BLaER1 treated with 17β-estradiol and CSF1 and Interleukin-3, amounts not matched to agents 10 nM and 100 nM (cell line): ENCODE measurements around the gene KCNJ4.

Experiments
- H3K27ac ChIP-seq, 11 experiments: shearing (Covaris generic); formaldehyde crosslinking; 2 replicates each; pipeline ENCODE4 v1.8.1; 2022
- H3K27me3 ChIP-seq, 11 experiments: shearing (Covaris generic); formaldehyde crosslinking; 2 replicates each; pipeline ENCODE4 v1.8.1; 2022
- H3K36me3 ChIP-seq, 11 experiments: shearing (Covaris generic); formaldehyde crosslinking; 2 replicates each; pipeline ENCODE4 v1.8.1; 2022
- H3K4me1 ChIP-seq, 10 experiments: shearing (Covaris generic); formaldehyde crosslinking; 2 replicates each; pipeline ENCODE4 v1.8.1; 2022
- H3K4me2 ChIP-seq, 11 experiments: shearing (Covaris generic); formaldehyde crosslinking; 2 replicates each; pipeline ENCODE4 v1.8.1; 2022
- H3K4me3 ChIP-seq, 10 experiments: shearing (Covaris generic); formaldehyde crosslinking; 2 replicates each; pipeline ENCODE4 v1.8.1; 2022
- H3K9ac ChIP-seq, 11 experiments: shearing (Covaris generic); formaldehyde crosslinking; 2 replicates each; pipeline ENCODE4 v1.8.1; 2022
- H3K9me3 ChIP-seq, 11 experiments: shearing (Covaris generic); formaldehyde crosslinking; replicated peaks in 1 of 11; 2 replicates each; pipeline ENCODE4 v1.8.1; 2022
- H4K20me1 ChIP-seq, 11 experiments: shearing (Covaris generic); formaldehyde crosslinking; 2 replicates each; pipeline ENCODE4 v1.8.1; 2022
- Cebpa-rat ChIP-seq, 11 experiments: shearing (Covaris generic); IDR thresholded peaks; 2 replicates each; pipeline ENCODE4 v1.8.1; 2022

KCNJ4 gene

DNA sequence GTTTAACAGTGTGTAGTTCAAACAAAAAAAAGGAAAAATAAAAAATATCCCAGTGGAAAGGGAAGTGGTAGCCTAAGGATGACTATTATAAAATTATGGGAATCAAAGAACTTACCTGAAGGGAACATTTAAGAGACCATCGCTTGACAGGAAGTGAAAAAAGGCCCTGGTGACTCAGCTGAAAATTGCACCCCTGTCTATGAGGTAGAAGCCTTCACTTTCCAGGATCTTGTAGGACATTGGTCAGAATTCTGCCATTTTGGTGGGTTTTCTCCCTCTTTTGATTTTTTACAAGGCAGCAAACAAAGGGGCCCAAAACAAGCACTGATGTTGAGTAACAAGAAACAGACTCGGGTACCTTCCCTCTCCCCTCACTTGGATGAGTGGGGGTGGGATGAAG, 35.5 kb upstream of the KCNJ4 start:
- Histone ChIP-seq H3K4me1 (no peaks in the 10 kb centered on the region), H3K27ac (peak overlapping the region in 3 of 11 experiments; percentile 25 to 60 (median 52); a peak in 6 of 22 replicates)
- no peak for TF ChIP-seq Cebpa-rat (IDR thresholded peaks at IDR 0.05)

DNA sequence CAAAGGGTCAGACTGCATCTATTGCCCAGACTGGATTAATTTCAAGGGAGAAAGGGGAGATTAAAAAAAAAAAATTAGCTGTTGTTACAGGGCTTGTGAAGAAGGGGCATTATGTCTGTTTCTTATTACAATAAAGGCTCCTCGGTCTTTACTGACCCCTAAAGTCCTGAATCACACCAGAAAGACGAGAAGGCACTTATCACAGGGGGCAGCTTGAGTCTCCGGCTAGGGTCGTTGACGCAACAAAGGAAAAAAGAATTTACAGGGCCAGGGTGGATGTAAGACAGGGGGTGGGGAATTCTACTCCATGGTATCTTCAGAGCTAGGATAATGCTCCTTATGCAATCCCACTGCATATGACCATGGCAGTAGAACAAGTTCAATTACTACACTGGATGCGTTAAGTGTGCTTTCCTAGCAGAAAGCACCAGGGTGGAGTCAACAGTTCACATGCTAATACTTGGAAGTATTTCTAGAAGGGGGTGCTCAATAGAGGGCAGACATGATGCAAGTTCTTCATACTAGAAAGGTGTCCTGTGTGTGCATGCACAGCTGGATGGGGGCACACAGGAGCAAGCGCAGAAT, 34.7 kb upstream of the KCNJ4 start:
- Histone ChIP-seq H3K4me1 (no peaks in the 10 kb centered on the region), H3K27ac (peak overlapping the region in 1 of 11 experiments; percentile 60; a peak in 2 of 22 replicates), H3K9ac (no peak overlapping the region), H3K4me2 (no peak overlapping the region), H3K27me3 (no peaks in the 10 kb centered on the region), H4K20me1 (peaks cover 78 to 99% (median 96%) of the 10 kb centered on the region in 11 experiments), H3K4me3 (no peak overlapping the region), H3K9me3 (no peaks in the 10 kb centered on the region), H3K36me3 (peaks cover 98 to 100% (median 99%) of the 10 kb centered on the region in 11 experiments)
- no peak for TF ChIP-seq Cebpa-rat (IDR thresholded peaks at IDR 0.05)

More for the DNA sequence above, 35.5 kb upstream of the KCNJ4 start:
- Histone ChIP-seq H3K27me3 (no peaks in the 10 kb centered on the region), H3K36me3 (peaks cover 100% of the 10 kb centered on the region in 11 experiments), H4K20me1 (peaks cover 80 to 100% (median 99%) of the 10 kb centered on the region in 11 experiments), H3K9me3 (no peaks in the 10 kb centered on the region), H3K4me3 (no peak overlapping the region), H3K4me2 (no peak overlapping the region), H3K9ac (no peak overlapping the region)

DNA sequence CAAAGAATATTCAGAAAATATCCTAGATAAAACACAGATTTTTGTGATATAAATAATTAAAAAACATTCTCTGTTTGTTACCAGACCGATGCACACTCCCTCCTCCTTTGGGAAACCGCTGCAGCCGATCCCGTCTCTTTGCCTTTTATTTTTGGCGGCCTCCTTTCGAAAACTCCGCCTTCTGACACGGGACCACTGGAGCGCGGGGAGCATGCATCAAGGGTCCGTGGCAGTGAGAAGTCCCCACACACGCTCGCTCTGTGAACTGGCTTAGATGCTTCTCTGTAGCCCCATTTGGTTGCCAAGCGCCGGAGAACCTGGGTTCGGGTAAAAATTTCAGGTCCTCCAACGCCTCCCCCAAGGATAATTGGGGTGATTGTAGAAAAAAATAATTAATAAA, 34.1 kb upstream of the KCNJ4 start:
- Histone ChIP-seq H3K27me3 (no peaks in the 10 kb centered on the region), H3K36me3 (peaks cover 98 to 100% (median 99%) of the 10 kb centered on the region in 11 experiments), H3K9me3 (no peaks in the 10 kb centered on the region), H3K27ac (no peak overlapping the region), H3K4me1 (no peaks in the 10 kb centered on the region), H4K20me1 (peaks cover 78 to 99% (median 96%) of the 10 kb centered on the region in 11 experiments), H3K9ac (no peak overlapping the region), H3K4me3 (no peak overlapping the region), H3K4me2 (no peak overlapping the region)
- TF ChIP-seq Cebpa-rat (IDR thresholded peaks at IDR 0.05), result no peak

DNA sequence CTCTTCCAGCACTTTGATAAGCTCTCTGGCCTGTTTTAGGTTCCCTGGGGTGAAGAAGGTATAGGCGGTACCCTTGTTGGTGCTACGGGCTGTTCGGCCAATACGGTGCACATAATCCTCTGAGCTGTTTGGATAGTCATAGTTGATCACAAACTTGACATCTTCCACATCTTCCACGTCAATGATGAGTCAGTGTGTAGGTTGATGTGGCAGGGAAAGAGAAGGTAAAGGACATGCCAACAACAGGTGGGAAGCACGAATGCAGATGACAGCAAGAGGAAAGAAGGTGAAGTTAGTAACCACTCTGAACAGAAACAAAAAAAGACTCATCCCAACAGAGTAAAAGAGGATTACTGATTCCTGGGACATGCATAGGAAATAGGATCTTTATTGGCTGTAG, 32.9 kb upstream of the KCNJ4 start:
- Histone ChIP-seq H3K9me3 (no peaks in the 10 kb centered on the region), H3K27me3 (no peaks in the 10 kb centered on the region), H4K20me1 (peaks cover 75 to 99% (median 96%) of the 10 kb centered on the region in 11 experiments), H3K4me1 (no peaks in the 10 kb centered on the region), H3K36me3 (peaks cover 98 to 100% (median 99%) of the 10 kb centered on the region in 11 experiments), H3K4me2 (no peak overlapping the region), H3K9ac (no peak overlapping the region), H3K4me3 (no peak overlapping the region), H3K27ac (no peak overlapping the region)
- TF ChIP-seq Cebpa-rat (IDR thresholded peaks at IDR 0.05), result no peak

DNA sequence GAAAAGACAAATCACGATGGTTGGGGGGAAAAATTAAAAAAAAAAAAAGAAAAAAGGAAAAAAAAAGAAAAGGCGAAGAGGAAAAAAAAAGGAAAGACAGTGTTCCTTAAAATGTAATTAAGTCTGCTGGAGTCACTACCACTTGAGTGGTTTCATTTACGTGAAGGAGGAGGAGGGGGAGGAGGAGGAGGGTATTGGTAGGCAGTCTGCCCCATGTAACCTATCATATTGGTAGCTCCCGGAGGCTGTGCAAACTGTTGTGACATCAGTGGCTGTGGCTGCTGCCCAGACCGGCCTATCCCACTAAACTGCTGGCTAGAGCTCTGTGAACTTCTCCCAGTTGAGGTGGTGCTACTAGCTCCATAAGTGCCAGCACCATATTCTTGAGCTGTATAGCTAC, 30.8 kb upstream of the KCNJ4 start:
- no peak overlapping the region for H3K9ac ChIP-seq
- H3K4me1 ChIP-seq, result no peaks in the 10 kb centered on the region
- TF ChIP-seq Cebpa-rat (IDR thresholded peaks at IDR 0.05), result no peak
- H3K9me3 ChIP-seq, result no peaks in the 10 kb centered on the region
- H3K27ac ChIP-seq, result no peak overlapping the region
- H4K20me1 ChIP-seq, result peaks cover 69 to 99% (median 96%) of the 10 kb centered on the region in 11 experiments
- H3K4me3 ChIP-seq, result no peak overlapping the region
- H3K36me3 ChIP-seq, result peaks cover 97 to 100% (median 99%) of the 10 kb centered on the region in 11 experiments
- H3K4me2 ChIP-seq, result no peak overlapping the region
- H3K27me3 ChIP-seq, result no peaks in the 10 kb centered on the region

DNA sequence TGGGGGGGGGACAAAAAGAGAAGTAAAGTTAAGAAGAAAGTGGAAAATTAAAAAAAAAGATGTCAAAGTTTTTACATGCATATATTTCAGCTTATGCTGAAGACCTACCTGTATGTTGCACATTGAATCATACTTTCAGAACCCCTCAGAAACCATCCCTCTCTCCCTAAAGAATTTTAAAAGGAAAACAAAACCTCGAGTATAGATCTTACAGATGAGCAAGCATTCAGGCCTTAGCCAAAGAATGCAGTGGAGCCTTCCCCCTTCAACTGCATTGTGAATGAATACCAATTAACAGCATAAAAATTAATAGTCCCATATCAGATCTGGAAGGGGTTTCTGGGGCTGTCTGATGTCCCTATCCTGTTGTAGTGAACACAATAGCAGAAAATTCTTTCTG, 29.2 kb upstream of the KCNJ4 start:
- Histone ChIP-seq H3K4me3 (no peak overlapping the region), H3K4me1 (peaks cover 0 to 9% (median 7%) of the 10 kb centered on the region in 10 experiments; a peak in 11 of 20 replicates), H3K36me3 (peaks cover 81 to 100% (median 96%) of the 10 kb centered on the region in 11 experiments), H3K4me2 (no peak overlapping the region), H3K9ac (no peak overlapping the region), H3K9me3 (no peaks in the 10 kb centered on the region), H3K27ac (no peak overlapping the region), H4K20me1 (peaks cover 54 to 98% (median 93%) of the 10 kb centered on the region in 11 experiments), H3K27me3 (no peaks in the 10 kb centered on the region)
- no peak for TF ChIP-seq Cebpa-rat (IDR thresholded peaks at IDR 0.05)

DNA sequence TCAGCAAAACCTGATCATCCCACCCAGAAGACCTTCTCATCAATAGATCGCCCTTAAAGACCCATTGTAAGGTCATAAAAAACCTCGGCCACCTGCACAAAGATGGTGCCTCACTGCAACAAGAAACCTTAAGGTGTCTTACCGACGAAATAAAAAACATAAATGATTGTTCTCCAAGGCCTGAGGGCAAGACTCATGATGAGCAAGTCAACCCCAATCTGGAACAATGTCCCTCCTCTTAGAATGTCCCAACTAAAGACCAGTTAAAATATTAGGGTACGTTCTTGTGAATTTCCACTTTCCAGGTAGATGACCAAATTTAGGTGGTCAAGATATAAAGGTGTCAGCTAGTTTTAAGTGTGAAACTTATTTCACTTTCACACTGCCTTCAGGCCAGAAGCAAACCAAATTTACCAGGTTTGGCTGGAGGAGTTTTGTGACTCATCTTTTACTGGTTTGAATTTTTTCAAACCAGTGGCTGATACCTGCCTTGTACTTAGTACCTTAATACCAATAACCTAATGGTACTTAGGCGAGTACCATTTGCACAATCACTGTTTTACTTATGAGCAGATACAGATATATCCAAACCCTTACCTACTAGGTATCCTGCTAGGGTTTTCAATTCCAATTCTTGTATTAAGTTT, 27.8 kb upstream of the KCNJ4 start:
- Histone ChIP-seq H3K4me1 (peaks cover 0 to 15% (median 13%) of the 10 kb centered on the region in 10 experiments; a peak in 12 of 20 replicates), H3K36me3 (peaks cover 67 to 90% (median 84%) of the 10 kb centered on the region in 11 experiments)

DNA sequence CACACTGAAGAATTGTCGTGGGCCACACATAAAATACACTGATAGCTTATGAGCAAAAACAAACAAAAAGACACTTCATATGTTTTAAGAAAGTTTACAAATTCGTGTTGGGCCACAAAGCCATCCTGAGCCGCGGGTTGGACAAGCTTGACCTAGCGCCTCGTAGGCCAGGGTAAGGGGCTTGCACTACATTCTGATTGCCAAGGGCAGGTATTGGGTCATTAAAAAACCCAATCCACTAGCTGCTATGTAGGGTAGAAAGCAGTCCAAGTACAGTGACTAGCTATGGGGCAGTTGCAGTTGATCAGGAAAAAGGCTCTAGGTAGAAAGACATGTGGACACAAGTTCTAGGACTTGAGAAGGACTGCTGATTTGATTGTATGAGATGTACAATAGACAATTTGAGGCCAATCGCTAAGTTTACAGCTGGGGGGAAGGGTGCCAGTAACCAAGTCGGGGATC, 26.9 kb upstream of the KCNJ4 start:
- no peaks in the 10 kb centered on the region for H3K9me3 ChIP-seq
- H3K4me2 ChIP-seq, result no peak overlapping the region
- H3K27ac ChIP-seq, result no peak overlapping the region
- H4K20me1 ChIP-seq, result peaks cover 38 to 89% (median 70%) of the 10 kb centered on the region in 11 experiments
- TF ChIP-seq Cebpa-rat (IDR thresholded peaks at IDR 0.05), result no peak
- peaks cover 0 to 15% (median 13%) of the 10 kb centered on the region in 10 experiments; a peak in 12 of 20 replicates for H3K4me1 ChIP-seq
- H3K27me3 ChIP-seq, result no peaks in the 10 kb centered on the region
- peaks cover 58 to 81% (median 75%) of the 10 kb centered on the region in 11 experiments for H3K36me3 ChIP-seq
- no peak overlapping the region for H3K9ac ChIP-seq
- no peak overlapping the region for H3K4me3 ChIP-seq

More for the DNA sequence above, 27.8 kb upstream of the KCNJ4 start:
- Histone ChIP-seq H3K4me2 (no peak overlapping the region), H3K4me3 (no peak overlapping the region), H3K27me3 (no peaks in the 10 kb centered on the region), H3K9me3 (no peaks in the 10 kb centered on the region), H3K9ac (no peak overlapping the region), H3K27ac (no peak overlapping the region), H4K20me1 (peaks cover 47 to 94% (median 79%) of the 10 kb centered on the region in 11 experiments)
- TF ChIP-seq Cebpa-rat (IDR thresholded peaks at IDR 0.05), result no peak

DNA sequence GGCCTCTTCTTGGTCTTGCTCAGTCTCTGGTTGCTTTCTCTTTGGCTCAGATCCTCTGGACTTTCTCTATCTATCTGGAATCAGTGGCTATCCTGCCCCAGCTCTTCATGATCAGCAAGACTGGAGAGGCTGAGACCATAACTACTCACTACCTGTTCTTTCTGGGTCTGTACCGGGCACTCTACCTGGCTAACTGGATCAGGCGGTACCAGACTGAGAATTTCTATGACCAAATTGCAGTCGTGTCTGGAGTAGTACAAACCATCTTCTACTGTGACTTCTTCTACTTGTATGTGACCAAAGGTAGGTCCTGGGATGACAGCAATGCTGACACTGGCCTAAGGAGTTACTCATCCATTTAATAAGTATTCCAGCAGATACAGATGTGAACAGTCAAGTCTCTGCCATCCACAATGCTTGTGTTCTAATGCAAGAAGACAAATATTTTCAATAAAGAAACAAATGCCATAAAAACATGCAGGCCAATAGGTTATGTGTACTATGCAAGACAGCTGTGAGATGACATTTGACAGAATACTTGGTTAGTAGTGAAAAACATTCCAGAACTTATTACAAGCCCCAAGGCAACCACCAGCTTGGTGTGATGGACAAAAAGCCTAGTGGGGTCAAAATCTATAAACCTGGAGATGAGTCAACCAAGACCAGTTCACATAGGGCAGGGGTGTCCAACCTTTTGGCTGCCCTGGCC, 26.3 kb upstream of the KCNJ4 start:
- H3K27ac ChIP-seq, result no peak overlapping the region
- H3K4me2 ChIP-seq, result no peak overlapping the region
- no peaks in the 10 kb centered on the region for H3K27me3 ChIP-seq
- no peaks in the 10 kb centered on the region for H3K9me3 ChIP-seq
- TF ChIP-seq Cebpa-rat (IDR thresholded peaks at IDR 0.05), result no peak
- H4K20me1 ChIP-seq, result peaks cover 32 to 83% (median 64%) of the 10 kb centered on the region in 11 experiments
- H3K9ac ChIP-seq, result no peak overlapping the region
- H3K4me1 ChIP-seq, result peaks cover 0 to 15% (median 13%) of the 10 kb centered on the region in 10 experiments; a peak in 12 of 20 replicates
- H3K36me3 ChIP-seq, result peaks cover 52 to 75% (median 70%) of the 10 kb centered on the region in 11 experiments
- no peak overlapping the region for H3K4me3 ChIP-seq
